Endothelial cell of hepatic sinusoid (primary cell): ENCODE results near the gene CNR2.
"Not testable (repeated sequence)": the region's sequence is repeated elsewhere in the genome, so short reads cannot be mapped to it uniquely, and the experiment has no call there.

Experiments
- in situ Hi-C: cut with HindIII; loops from 2 replicates; pipeline ENCODE4 v1.10.0; 2017; ENCODE audit warnings: low sequenced_read_pairs

The CNR2 gene

DNA sequence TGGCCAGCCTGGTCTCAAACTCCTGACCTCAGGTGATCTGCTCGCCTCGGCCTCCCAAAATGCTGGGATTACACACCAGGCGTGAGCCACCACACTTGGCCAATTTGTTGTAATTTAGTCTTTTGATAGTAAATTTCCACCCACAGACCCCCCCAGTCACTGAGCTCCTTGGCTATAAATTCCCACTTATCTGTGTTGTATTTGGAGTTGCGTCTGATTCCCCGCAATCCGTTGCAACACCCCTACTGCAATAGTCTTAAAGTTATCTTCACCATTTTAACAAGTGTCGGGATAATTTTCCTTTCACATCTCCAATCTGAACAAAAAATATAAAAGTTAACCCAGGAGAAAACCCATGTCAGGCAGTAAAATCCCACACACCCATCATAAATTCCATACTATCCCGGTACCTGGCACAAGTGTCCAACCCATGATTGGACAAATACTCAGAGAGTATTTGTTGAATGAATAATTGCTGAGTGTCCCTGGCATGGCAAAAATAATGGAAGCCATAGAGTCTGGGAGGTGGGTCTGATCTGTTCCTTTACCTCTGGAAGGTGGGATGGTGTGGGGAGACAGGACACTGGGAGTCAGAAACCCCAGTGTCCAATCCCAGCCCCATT is 9.3 kb upstream of the CNR2 start:
- in situ Hi-C loops: no loop called here

DNA sequence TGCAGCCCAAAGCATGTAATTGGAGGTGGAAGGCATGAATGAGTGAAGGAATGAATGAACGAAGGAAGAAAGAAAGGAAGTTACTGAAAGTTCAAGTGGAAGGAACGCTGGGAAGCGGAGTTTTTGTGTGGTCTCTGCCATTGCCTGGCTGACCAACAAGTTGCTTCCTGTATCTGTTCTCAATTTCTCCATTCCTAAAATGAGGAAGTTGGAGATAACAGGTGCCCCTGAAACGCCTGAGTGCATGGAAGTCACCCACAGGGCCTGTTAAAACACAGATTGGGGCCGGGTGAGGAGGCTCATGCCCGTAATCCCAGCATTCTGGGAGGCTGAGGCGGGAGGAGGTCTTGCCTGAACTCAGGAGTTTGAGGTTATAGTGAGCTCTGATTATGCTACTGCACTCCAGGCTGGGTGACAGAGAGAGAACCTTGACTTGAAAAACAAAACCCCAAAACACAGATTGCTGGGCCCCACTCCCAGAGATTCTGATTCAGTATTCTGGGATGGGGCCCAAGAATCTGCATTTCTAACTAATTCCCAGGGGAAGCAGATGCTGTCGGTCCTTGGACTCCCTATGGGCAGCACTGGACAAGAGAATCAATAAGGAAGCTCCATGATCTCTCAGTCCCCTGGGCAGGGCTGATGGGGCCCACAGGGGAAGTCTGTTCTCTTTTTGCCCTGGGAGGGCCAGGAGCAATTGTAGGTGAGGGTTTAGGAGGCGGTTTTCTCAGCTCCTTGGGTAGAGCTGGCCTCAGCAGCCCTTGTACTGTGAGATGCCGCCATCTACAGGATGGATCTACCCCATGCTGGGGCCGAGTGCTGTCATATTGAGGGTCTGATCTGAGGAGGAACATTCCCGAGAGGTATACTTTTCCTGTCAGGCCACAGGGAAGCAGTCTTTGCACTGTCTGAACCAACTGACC is 3.3 kb upstream of the CNR2 start:
- in situ Hi-C loops: no loop called here

DNA sequence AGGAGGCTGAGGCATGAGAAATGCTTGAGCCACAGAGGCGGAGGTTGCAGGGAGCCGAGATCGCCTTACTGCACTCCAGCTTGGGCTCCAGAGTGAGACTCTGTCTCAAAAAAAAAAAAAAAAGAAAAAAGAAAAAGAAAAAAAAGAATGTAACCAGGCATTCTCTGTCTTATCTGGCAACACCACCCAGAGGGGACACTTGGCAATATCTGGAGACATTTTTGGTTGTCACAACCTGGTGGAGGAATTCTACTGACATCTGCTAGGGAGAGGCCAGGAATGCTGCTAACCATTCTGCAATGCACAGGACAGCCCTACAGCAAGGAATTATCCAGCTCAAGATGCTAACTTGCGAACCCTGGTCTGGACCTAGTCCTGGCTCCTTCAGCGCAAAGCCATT is 2.3 kb upstream of the CNR2 start:
- in situ Hi-C loops: no loop called here

DNA sequence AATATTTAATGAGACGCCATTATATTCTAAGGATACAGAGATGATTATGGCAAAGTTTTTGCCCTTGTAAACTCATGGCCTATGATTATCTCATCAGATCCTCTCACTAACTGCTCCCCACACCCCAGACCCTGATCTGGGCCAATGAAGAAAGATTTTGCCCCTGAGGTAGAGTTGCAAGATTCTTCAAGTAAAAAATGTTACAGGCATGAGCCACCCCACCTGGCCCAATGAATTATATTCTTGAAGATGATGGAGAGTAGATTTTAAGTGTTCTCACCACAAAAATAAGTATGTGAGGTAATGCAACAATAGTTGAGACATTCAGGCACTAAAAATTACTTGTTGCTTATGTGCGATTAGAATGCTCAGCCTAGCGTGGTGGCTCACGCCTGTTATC is 1.8 kb upstream of the CNR2 start:
- in situ Hi-C loops: loop anchor here (5.0 kb wide), 2 partner anchors 53 to 83 kb away; no protein-coding TSS in a partner anchor

DNA sequence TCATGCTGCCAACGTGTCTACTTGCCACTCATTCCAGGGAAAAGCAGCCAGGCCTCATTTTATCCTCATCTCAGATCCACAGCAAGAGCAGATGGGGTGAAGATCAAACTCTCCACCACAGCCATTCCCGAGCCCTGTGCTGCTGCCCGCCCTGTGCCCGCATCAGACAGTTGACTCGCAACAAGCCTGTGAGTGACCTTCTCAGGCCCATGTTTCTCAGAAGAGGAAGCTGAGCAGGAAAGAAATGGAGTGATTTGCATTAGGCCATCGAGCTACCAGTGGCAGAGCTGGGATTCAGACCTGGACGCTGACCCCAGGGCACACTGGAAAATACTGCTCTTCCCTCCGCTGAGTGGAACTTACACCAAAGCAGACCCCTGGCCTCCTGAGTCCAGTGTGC is 1.2 kb downstream of the CNR2 start:
- in situ Hi-C loops: loop anchor here (5.0 kb wide), 2 partner anchors 50 to 80 kb away; no protein-coding TSS in a partner anchor

DNA sequence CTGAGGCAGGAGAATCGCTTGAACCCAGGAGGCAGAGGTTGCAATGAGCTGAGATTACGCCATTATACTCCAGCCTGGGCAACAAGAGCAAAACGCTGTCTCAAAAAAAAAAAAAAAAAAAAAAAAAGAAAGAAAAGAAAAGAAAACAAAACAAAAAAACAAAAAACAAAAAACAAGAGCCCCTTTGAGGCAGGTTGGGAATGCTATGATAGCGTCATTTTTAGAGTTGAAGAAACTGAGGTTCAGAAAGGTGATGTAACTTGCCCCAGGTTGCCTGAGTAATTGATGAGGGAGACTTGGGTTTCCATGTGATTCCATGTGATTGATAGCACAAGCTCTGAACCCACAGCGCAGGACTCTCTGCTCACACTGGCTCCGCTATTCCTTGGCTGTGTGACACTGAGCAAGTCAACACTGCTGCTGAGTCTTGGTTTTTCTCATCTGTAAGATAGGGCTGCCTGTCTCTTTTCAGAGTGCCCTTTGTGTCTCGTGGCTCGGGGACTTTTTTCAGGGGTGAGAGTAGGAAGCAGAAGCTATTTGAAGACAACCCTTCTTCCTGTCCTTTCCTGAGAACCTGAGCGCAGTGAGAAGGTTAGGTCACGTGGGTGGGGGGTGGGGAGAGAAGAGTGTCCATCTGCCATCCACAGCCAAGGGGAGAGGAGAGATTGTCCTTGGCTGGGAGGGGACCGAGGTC is 2.5 kb downstream of the CNR2 start:
- in situ Hi-C loops: loop anchor here (5.0 kb wide), 2 partner anchors 48 to 78 kb away; no protein-coding TSS in a partner anchor

DNA sequence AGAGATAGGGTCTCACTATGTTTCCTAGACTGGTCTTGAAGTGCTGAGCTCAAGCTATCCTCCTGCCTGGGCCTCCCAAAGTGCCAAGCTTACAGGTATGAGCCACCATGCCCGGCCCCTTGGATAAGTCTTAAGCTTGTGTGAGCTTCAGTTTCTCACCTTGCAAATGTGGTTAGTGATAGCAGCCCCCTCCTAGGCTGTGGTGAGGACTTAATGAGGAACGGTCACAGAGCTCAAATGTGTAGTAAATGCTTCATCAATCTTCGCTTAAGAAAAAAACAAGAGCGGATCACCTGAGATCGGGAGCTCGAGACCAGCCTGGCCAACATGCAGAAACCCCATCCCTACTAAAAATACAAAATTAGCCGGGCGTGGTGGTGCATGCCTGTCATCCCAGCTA is 3.0 kb downstream of the CNR2 start:
- in situ Hi-C loops: loop anchor here (5.0 kb wide), 2 partner anchors 48 to 78 kb away; no protein-coding TSS in a partner anchor

DNA sequence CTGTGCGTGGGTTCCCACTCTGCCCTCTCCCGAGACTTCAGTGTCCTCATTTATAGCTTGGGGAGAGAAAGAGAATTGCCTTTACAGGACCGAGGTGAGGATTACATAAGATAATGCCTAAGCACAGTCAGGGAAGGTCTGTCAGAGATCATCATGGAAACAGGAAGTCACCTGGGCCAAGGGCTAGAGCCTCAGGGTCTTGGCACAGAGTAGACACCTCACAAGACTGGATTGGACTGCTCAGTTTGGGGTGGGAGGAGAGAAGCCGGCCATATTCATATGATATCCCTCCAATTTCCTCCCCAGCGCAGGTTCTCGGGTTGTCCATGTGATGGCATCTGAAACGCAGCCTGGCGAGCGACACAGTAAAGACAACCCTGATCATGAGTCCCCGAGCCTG is 3.8 kb downstream of the CNR2 start:
- in situ Hi-C loops: no loop called here

DNA sequence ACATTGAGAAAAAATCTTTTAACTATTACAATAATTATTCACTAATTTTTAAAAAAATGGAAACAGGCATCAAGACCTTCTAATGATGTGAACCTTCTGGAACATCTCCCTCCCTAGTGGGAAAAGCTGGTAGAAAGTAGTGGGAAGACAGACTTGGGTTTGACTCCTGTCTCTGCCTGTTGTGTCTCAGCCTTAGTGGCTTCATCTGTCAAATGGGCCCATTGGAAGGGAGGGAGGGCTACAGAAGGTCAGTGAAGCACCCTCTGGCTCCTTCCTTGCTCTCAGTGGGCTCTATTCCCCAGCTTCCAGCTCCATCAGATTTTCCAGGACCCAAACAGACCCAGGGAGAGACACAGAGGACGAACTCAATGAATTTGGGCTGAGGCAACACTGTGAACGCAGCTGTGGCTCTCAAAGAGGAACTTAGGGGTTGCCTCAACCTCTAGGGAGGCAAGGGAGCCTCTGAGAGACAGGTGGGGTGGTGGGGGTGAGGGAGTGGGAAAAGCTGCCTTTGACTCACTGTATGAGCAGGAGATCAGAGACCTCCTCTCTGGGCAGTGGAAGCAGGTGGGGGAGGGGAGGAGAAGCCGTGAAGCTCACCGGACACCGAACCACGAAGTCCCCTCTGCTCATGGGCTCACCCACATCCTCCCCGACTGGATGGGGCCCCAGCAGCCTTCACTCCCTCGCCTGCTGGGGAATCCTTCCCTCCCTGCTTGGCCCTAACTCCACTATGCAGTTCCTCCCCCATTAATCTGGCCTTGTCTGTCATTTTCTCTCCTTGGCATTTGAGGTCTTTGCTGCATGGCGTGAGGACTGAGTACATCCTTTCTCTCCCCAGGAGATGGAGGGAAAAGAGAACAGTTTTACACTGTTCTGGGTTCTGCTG is 4.5 kb downstream of the CNR2 start:
- in situ Hi-C loops: no loop called here

DNA sequence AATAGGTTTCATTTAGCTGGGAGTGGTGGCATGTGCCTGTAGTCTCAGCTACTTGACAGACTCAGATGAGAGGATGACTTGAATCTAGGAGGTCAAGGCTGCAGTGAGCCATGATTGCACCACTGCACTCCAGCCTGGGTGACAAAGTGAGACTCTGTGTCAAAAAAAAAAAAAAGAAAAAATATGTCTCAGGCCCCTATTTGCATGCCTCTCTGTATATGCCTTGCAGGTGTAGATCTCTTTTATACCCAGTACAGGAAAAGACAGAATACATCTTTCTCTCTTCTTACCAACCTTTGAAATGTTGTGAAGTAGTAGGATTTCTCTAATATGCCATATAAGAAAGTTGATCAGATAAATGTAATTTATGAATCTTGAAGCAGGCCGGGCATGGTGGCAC is 6.4 kb downstream of the CNR2 start:
- in situ Hi-C loops: no loop called here

DNA sequence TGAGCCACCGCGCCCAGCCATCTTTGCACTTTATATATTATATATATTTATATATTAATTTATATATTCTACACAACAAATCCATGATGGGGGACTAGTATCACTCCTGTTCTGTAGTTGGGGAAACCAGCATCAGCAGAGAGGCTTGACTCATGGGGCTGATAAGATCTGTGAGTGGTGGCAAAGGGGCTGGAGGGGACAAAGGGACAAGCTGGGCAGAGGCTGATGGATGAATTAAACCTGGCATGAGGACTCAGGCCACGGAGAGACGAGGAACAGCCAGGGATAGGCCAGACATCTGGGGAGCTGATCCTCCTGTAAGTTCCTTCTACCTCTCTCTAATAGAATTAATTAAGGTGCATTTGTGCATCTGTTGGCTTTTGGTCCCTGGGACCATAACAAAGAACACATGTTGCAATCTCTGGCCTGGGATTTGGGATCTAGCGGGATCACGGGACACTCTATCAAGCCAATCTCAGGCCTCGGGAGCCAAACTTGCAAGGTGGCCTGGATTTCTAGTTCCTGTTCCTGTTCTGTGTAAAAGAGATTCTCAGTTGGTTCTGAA is 7.6 kb downstream of the CNR2 start:
- in situ Hi-C loops: no loop called here

DNA sequence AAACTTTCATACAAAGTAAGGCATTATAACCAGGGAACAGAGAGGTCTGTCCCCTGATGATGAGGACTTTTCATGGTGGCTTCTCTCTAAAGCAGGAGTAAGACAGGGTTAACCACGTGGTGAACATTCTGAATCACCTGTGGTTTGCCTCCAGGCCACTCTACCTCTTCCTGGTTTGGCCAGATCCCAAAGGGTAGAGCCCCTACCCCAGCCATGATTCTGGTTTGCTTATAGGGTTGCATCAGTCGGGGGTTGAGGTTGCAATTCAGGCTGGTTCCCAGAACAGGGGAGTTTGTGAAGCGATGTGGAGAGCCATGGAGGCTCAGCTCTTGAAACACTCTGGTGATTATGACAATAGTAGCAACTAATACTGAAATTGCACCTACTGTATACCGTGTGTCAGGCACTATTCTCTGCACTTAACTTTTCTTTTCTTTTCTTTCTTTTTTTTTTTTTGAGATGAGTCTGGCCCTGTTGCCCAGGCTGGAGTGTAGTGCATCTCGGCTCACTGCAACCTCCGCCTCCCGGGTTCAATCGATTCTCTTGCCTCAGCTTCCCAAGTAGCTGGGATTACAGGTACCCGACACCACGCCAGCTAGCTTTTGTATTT is 8.3 kb downstream of the CNR2 start:
- in situ Hi-C loops: no loop called here

DNA sequence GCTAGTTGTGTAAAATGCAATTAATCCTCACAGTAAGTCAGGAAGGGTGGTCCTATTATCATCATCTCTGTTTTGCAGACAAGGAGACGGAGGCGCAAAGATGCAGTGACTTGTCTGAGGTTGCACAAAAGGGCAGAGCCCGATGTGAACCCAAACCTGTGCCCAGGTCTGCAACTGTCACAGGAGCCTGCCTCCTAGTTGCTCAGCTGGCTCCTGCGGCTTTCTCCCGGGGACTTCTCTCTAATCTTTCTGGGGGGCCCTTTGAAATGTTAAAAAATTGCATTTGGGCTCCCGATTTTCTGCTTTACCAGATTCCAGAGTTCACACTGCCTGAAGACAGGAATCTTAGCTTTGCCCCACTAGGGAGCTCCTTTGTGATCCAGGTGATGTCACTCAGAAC is 9.4 kb downstream of the CNR2 start:
- in situ Hi-C loops: no loop called here

DNA sequence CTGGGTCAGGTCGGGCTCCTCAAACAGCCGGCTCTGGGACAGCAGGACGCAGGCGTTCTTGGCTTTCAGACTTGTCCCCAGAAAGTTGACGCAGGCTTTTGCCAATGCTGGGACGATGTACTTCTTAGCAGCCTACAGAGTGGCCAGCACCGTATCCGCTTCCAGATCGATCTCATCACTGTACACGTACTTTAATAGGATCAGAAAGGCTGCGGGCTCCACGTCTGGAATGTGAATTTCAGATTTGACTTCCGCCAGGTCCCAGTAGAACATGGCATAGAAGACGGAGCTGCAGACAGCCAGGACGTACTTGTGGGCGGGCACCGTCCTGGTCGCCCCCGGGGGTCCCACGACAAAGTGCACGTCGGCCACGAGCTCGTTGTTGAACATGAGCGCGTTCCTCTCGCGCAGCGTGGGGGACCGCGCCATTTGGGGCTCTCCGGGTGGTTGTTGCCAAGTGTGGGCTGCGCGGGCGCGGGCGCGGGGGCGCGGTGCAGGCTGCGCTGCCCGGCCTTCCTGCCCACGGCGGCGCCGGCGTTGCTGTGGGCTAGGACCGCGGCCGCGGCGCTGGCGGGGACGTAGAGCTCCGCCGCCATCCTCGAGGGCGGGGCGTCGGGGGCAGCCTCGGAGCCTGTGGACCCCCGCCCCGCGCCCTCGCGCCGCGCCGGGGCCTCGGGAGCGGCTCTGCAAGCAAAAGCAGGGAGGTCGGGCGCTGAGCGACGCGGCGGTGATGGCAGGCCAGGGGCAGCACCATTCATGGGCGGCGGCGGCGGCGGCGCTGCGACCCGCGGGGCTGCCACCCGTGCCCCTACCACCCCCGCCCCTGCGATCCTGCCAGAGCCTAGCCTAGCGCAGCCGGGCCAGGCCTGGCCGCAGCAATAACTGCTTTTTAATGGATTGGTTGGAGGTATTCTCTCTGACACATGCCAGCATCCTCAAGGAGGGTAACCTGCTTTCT is 10.6 kb downstream of the CNR2 start:
- in situ Hi-C loops: no loop called here

DNA sequence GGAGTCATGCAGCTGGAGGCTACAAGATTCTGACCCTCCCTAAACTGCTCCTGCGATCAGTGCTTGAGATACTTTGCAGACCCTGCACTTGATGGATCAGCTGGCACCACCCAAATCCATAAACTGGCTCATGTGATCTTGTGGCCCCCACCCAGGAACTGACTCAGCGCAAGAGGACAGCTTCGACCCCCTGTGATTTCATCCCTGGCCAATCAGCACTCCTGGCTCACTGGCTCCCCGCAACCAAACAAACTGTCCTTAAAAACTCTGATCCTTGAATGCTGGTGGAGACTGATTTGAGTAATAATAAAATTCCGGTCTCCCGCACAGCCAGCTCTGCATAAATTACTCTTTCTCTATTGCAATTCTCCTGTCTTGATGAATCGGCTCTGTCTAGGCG is 13.1 kb downstream of the CNR2 start:
- in situ Hi-C loops: not testable (repeated sequence)

DNA sequence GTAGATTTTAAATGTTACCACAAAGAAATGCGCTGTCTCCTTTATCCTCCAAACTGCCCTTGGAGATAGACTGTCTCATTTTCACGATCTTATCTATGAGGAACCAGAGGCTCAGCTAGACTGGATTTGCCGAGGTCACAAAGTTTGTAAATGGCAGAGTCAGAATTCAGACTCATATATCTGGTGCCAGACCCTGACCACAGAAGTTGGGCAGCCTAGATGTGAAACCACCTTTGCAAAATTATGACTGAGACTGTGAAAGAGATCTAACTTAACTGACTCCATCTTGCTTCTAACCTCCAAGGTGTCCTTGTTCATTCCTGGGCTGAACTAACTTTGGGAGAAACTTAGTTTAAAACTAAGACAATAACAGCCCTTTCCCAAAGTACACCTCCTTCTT is 14.1 kb downstream of the CNR2 start:
- in situ Hi-C loops: no loop called here

DNA sequence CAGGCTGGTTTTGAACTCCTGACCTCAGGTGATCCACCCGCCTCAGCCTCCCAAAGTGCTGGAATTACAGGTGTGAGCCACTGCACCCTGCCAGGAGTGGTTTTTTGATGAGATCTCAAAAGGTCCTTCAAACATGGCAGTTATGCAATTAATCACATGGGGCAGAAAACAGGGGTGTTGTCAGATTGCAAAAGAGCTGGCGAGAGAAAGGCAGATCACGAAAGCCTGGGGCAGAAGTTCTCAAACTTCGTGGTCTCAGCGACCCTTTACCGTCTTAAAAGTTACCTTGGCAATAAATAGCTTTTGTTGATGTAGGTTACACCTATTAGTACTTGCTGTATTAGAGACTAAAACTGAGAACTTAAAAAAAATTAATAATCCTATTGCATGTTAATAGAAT is 16.1 kb downstream of the CNR2 start:
- in situ Hi-C loops: no loop called here

DNA sequence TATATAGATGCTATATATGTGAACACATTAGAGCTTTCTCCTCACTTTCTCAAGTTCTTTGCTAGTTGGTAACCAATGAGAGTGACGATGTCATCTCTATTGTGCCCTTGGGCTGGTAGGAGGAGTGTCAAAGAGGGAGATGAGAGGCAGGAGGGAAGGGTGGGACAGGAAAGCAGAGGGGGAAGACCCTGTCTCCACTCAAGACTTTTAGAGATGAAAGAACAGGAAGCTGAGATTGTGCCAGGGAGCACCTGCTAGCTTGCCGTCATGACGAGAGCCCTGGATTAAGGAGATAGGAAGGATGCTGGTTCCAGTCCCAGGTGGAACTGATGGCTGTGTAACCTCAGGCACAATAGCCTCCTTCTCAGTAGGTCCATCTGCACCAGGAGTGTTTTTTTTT is 16.7 kb downstream of the CNR2 start:
- in situ Hi-C loops: no loop called here

DNA sequence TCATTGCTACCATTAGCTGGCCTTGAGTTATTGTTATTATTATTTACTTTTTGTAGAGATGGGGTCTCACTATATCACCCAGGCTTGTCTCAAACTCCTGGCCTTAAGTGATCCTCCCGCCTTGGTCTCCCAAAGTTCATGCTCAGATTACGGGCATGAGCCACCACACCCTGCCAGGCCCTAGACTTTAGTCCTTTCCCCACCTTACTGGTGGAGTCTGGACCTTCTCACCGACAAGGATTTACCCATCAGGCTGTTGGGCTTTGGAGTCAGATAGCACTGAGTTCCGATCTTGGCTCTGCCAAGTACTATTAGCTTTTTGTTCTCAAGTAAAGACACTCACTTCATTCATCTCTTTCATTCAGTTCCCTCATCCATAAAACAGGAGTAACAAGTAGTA is 17.2 kb downstream of the CNR2 start:
- in situ Hi-C loops: no loop called here
